Mesothelial cell of epicardium (in vitro differentiated cells): ENCODE measurements around the gene MMP11. TPM values are rescaled to one million over a fixed set of nuclear protein-coding genes. Genes with fewer than 3 reads are reported as not detected.

ENCODE experiments used
- DNase-seq, 2 experiments: peaks; one replicate each; pipeline ENCODE4 v3.0.0; 2021; ENCODE audit warnings: low spot score in 2 of 2; ENCODE audit not compliant: unreplicated experiment in 2 of 2
- H3K27ac Mint-ChIP-seq: 2 replicates; pipeline ENCODE4 v1.8.0; 2021; ENCODE audit warnings: mixed read lengths
- H3K27me3 Mint-ChIP-seq: 2 replicates; pipeline ENCODE4 v1.8.0; 2021; ENCODE audit warnings: low read depth, mixed read lengths
- H3K36me3 Mint-ChIP-seq: 2 replicates; pipeline ENCODE4 v1.8.0; 2021; ENCODE audit warnings: mixed read lengths
- H3K4me1 Mint-ChIP-seq: 2 replicates; pipeline ENCODE4 v1.8.0; 2021; ENCODE audit warnings: mixed read lengths
- H3K4me3 Mint-ChIP-seq: 2 replicates; pipeline ENCODE4 v1.8.0; 2021; ENCODE audit warnings: mild to moderate bottlenecking, moderate library complexity, mixed read lengths
- H3K9me3 Mint-ChIP-seq: 2 replicates; pipeline ENCODE4 v1.8.0; 2021; ENCODE audit warnings: mixed read lengths
- total RNA-seq: library from RNA; stranded (reverse); gene quantifications from 3 replicates; pipeline ENCODE4 v1.2.1, GENCODE V29; 2021
- TF ChIP-seq, protein P1 (sequence below): fragments of 200-600 bp; sonication (generic); IDR thresholded peaks from one replicate; pipeline ENCODE4 v1.5.0; 2021; ENCODE audit warnings: antibody characterized with exemption; ENCODE audit not compliant: unreplicated experiment

Gene MMP11
- total RNA-seq, 1 donor from 2014 or later = 566 TPM

DNA sequence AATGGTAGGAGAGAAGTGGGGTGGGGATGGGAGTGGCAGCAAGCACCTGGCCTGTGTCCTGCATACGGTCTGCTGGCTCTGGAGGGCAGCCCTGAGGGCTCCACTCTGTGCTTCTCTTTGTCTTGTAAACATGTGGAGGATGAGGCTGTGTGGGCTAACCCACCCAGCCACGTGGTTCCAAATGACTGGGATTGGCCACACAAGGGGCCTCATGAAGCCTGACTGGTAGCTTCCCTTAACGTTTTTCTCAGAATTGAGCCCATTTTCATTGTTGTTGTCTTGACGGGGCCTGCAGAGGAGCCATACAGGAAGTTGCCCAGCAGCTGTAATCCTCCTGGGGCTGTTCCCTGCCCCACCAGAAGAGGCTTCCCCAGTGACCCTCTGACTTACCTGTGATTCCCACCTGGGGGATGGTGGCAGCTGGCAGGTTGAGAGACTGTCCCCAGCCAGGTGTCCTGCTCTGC, 48.1 kb downstream of the MMP11 start:
- Mint-ChIP-seq H3K27me3 (no peaks in the 10 kb centered on the region), H3K4me3 (no peak overlapping the region), H3K27ac (peak overlapping the region; percentile 69), H3K4me1 (peaks cover 5% of the 10 kb centered on the region), H3K36me3 (peaks cover 66% of the 10 kb centered on the region), H3K9me3 (no peaks in the 10 kb centered on the region)
- TF ChIP-seq, protein P1, sequence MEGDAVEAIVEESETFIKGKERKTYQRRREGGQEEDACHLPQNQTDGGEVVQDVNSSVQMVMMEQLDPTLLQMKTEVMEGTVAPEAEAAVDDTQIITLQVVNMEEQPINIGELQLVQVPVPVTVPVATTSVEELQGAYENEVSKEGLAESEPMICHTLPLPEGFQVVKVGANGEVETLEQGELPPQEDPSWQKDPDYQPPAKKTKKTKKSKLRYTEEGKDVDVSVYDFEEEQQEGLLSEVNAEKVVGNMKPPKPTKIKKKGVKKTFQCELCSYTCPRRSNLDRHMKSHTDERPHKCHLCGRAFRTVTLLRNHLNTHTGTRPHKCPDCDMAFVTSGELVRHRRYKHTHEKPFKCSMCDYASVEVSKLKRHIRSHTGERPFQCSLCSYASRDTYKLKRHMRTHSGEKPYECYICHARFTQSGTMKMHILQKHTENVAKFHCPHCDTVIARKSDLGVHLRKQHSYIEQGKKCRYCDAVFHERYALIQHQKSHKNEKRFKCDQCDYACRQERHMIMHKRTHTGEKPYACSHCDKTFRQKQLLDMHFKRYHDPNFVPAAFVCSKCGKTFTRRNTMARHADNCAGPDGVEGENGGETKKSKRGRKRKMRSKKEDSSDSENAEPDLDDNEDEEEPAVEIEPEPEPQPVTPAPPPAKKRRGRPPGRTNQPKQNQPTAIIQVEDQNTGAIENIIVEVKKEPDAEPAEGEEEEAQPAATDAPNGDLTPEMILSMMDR = no peak
- DNase-seq = no peak

DNA sequence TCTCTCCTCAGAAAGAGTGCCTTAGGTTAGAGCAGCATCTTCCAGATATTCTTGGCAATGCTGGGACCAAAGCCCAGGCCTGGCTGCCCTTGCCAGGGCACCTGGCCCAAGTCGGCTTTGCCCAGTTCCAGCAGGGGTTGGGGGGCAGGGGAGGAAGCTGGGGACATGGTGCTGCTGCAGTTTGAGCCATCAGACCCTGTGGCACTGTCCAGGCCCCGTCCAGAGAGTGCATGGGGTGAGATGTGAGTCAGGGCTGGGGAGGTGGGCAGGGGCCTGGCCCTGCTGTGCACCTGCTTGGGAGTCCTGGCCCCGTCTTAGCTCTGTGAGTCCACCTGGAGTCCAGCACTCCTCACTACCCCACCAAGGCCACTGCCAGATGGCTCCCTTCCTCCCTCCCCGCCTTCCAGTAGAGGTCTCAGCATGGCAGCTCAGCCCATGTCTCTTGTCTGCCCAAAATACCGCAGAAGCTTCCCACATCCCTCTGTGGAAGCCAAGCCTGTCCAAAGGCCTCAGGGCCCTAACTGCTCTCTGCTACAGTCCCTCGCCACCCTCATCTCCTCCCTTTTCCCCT, 49.5 kb downstream of the MMP11 start:
- Mint-ChIP-seq H3K27me3 (no peaks in the 10 kb centered on the region), H3K4me3 (no peak overlapping the region), H3K36me3 (peaks cover 58% of the 10 kb centered on the region), H3K4me1 (peaks cover 16% of the 10 kb centered on the region), H3K9me3 (no peaks in the 10 kb centered on the region), H3K27ac (peak overlapping the region; percentile 76)
- DNase-seq = no peak
- TF ChIP-seq, protein P1 = no peak

DNA sequence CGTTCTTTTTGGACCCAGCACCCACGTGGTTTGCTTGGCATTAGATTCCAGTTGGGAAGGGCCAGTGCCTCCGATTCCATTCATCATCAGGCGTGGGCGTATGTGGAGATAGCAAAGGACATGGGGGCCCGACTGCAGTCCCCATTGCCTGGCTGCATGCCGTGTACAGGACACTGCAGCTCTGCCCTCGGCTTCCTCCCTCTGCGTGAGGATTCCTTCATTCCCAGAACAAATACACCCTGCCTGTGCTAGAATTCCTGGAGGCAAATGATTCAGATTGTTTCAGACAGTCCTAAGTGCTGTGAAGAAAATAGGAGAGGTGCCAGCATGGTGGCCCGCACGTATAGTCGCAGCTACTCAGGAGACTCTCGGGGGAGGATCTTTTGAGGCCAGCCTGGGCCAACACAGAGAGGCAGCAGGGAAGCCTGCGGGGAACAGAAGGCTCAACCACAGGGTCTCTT, 50.7 kb downstream of the MMP11 start:
- no peaks in the 10 kb centered on the region for H3K9me3 Mint-ChIP-seq
- peak overlapping the region; percentile 37 for H3K27ac Mint-ChIP-seq
- H3K4me3 Mint-ChIP-seq = no peak overlapping the region
- peaks cover 58% of the 10 kb centered on the region for H3K36me3 Mint-ChIP-seq
- no peak for DNase-seq
- TF ChIP-seq, protein P1 = no peak
- no peaks in the 10 kb centered on the region for H3K27me3 Mint-ChIP-seq
- peaks cover 20% of the 10 kb centered on the region for H3K4me1 Mint-ChIP-seq

DNA sequence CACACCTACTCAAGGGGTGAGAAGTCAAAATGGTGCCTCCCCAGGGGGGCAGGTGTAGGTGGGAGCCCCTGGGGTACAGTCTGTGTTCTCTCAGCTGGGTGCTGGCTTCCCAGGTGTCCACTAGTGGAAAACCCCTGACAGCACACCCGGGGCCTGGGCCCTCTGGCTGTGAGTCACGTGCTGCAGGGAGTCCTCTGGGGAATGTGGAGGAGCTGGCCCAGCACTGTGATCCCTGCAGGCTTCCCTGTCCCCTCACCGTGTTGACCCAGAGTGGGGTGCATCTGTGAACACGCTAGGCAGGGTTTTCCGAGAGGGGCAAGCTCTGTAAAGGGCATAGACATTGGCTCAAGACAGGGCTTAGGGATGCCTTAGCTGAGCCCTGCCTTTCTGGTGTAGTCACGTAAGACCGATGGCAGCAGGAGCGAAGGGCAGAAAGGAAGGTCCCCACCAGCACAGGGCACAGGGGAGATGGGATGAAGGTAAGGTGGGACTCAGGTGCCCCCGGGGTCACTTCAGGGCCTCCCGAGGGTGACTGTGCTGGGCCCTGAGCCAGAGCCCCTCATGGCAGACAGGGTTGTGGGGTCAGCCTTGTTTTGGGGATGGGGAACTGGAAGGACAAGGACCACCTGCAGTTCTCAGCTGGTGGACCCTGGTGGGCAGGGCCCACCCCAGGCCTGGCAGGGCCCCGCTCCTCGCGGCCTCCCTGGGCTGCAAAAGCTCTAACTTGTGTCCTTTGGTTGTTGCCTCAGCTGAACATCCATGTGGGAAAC, 52.0 kb downstream of the MMP11 start:
- no peaks in the 10 kb centered on the region for H3K27me3 Mint-ChIP-seq
- peaks cover 7% of the 10 kb centered on the region for H3K9me3 Mint-ChIP-seq
- H3K4me1 Mint-ChIP-seq = peaks cover 20% of the 10 kb centered on the region
- H3K27ac Mint-ChIP-seq = peak overlapping the region; percentile 58
- peaks cover 61% of the 10 kb centered on the region for H3K36me3 Mint-ChIP-seq
- TF ChIP-seq, protein P1 = no peak
- no peak for DNase-seq
- no peak overlapping the region for H3K4me3 Mint-ChIP-seq

DNA sequence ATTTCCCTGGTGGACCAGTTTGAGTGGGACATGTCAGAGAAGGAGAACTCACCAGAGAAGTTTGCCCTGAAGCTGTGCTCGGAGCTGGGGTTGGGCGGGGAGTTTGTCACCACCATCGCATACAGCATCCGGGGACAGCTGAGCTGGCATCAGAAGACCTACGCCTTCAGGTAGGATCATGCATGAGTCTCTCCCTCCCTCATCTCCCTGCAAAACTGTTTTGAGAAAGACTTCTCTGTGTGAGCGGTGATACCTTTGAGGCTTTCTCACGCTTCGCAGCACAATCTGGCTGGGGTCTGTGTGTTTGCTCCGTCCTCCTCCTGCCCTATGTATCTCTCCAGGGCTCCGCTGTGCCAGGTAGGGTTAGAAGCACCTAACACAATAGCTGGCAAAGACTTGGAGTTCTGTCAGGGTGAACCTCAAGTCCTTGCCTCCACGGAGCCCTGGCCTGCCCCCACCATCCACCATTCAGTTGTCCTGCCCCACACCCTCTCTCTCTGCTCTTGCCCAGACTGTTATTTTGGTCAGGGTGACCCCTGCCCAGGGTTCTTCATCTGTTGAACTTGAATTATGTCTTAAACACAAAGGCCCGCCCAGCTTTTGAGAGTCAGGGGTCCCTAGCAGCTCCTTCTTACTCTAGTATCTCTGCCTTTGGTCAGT, 52.7 kb downstream of the MMP11 start:
- TF ChIP-seq, protein P1 = no peak
- peaks cover 10% of the 10 kb centered on the region for H3K9me3 Mint-ChIP-seq
- peaks cover 63% of the 10 kb centered on the region for H3K36me3 Mint-ChIP-seq
- no peak overlapping the region for H3K4me3 Mint-ChIP-seq
- peaks cover 23% of the 10 kb centered on the region for H3K4me1 Mint-ChIP-seq
- no peak for DNase-seq
- H3K27me3 Mint-ChIP-seq = no peaks in the 10 kb centered on the region
- H3K27ac Mint-ChIP-seq = peak overlapping the region; percentile 82
